ENCODE measurements around the gene NCAPH2. TPM values are rescaled to one million over a fixed set of nuclear protein-coding genes. Genes with fewer than 3 reads are reported as not detected.

NCAPH2 gene
- total and polyA plus RNA-seq, 2 of the 8 experiments (the other 6 are each of a cell fraction or from before 2014, with no cell fraction given) = 62.2 to 81.6 TPM

DNA sequence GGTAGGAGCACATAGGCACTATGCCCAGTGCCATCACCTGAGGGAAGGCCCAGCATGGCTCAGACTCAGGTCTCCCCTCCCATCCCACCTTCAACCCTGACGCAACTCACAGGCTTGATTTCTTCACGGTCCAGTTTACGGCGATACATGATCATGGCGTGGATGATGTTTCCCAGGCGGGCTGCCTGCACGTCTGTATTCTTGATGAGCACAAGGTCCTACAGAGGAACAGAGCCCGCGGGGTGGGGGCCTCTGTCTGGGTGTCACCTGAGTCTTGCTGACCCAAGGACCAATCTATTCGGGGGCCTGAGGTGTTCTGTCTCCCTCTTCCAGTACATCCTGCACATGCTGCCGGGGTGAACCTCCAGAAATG, 66.3 kb downstream of the NCAPH2 start:
- H4K91ac ChIP-seq (replicated peaks; ENCODE audit: insufficient read length, low read length) = no peak overlapping the region
- H4K20me1 ChIP-seq (replicated peaks in 1 of 2; ENCODE audit: control insufficient read depth in 1 of 2, insufficient read depth in 2 of 2, low read length in 2 of 2) = peaks cover 5 to 21% of the 10 kb centered on the region in 2 experiments
- CTCF ChIA-PET (ENCODE audit: partially characterized antibody) = interaction anchor here (0.6 to 8.1 kb wide), 13 partner anchors 10 to 128 kb away, joined by 3 to 84 read pairs (median 4); partner anchors contain the start of gene SYCE3
- no peaks in the 10 kb centered on the region for H3K79me2 ChIP-seq (ENCODE audit: control insufficient read depth in 1 of 2, insufficient read depth in 2 of 2, low read length in 2 of 2)
- H3K23me2 ChIP-seq (ENCODE audit: low read depth, low read length) = no peaks in the 10 kb centered on the region
- no peak overlapping the region for H4K5ac ChIP-seq (ENCODE audit: insufficient read length, low read depth, low read length)
- no peak overlapping the region for H2AFZ ChIP-seq (ENCODE audit: low read length)
- no peak overlapping the region for H2BK20ac ChIP-seq (ENCODE audit: low read length)
- POLR2A ChIA-PET (ENCODE audit: partially characterized antibody) = interaction anchor here (1.1 to 5.4 kb wide), 2 partner anchors 10 to 24 kb away, joined by 3 to 37 read pairs; partner anchors contain the start of gene SYCE3
- H4K8ac ChIP-seq (ENCODE audit: extremely low read depth, insufficient read depth, low read length) = no peak overlapping the region
- H3K4me2 ChIP-seq (ENCODE audit: insufficient read depth in 1 of 2, low read depth in 2 of 2, low read length in 2 of 2) = no peak overlapping the region
- no peaks in the 10 kb centered on the region for H3K27me3 ChIP-seq (replicated peaks in 1 of 4; ENCODE audit: control insufficient read depth in 3 of 4, extremely low read depth in 1 of 4, insufficient read depth in 3 of 4, low read length in 3 of 4)
- H3K79me1 ChIP-seq (ENCODE audit: low read depth, low read length) = no peaks in the 10 kb centered on the region
- H3K56ac ChIP-seq (replicated peaks; ENCODE audit: insufficient read length, low read depth, low read length) = no peak overlapping the region
- no peak overlapping the region for H2AK5ac ChIP-seq (ENCODE audit: low read depth, low read length)
- no peak overlapping the region for H2BK15ac ChIP-seq (ENCODE audit: low read length)
- H3K36me3 ChIP-seq (ENCODE audit: control insufficient read depth in 2 of 4, insufficient read depth in 4 of 4, low read length in 3 of 4) = peaks cover 10 to 30% (median 22%) of the 10 kb centered on the region in 4 experiments; a peak in 7 of 8 replicates
- 85% methylated on average over 11 of the region's 11 CpGs; no CpG with 5 or more reads in 1 of the 2 experiments for WGBS, 2 experiments (ENCODE audit: extremely low coverage in 1 of 2, insufficient coverage in 1 of 2, insufficient read length in 1 of 2, insufficient replicate concordance in 2 of 2, low coverage in 1 of 2, low lambda C conversion rate in 2 of 2, missing lambda C conversion rate in 1 of 2)
- H2BK12ac ChIP-seq (ENCODE audit: low read depth, low read length) = no peak overlapping the region
- H2BK5ac ChIP-seq (ENCODE audit: low read depth, low read length) = no peak overlapping the region
- no peaks in the 10 kb centered on the region for H3K9me3 ChIP-seq (ENCODE audit: insufficient read depth in 2 of 2, low read depth in 1 of 2, low read length in 1 of 2)
- TF ChIP-seq HDAC2 (IDR thresholded peaks at IDR 0.05; ENCODE audit: borderline replicate concordance in 1 of 2, low read depth in 2 of 2, low read length in 2 of 2) (no peak), TBP (IDR thresholded peaks at IDR 0.05; ENCODE audit: low read depth, low read length) (no peak), EZH2 (IDR thresholded peaks at IDR 0.05; ENCODE audit: low read depth, low read length, severe bottlenecking) (no peak), POU5F1 (IDR thresholded peaks at IDR 0.05; ENCODE audit: low read depth, low read length) (no peak), JUN (IDR thresholded peaks at IDR 0.05; ENCODE audit: low read depth, low read length) (no peak), RBBP5 (IDR thresholded peaks at IDR 0.05; ENCODE audit: borderline replicate concordance, low read depth, low read length) (no peak), EP300 (IDR thresholded peaks at IDR 0.05; ENCODE audit: borderline replicate concordance in 1 of 2, low read depth in 2 of 2, low read length in 2 of 2) (no peak), EGR1 (IDR thresholded peaks at IDR 0.05; ENCODE audit: borderline replicate concordance, low read depth, low read length) (no peak)
- H2BK120ac ChIP-seq (replicated peaks; ENCODE audit: low read depth, low read length) = no peak overlapping the region
- no peak overlapping the region for H3K14ac ChIP-seq (ENCODE audit: insufficient read length)
- no peak overlapping the region for H3K4ac ChIP-seq (replicated peaks; ENCODE audit: insufficient read length, low read depth, low read length)
- H3K4me3 ChIP-seq (ENCODE audit: extremely low read depth in 1 of 4, insufficient read depth in 2 of 4, low read depth in 3 of 4, low read length in 4 of 4) = no peak overlapping the region
- no peak overlapping the region for H3K27ac ChIP-seq (ENCODE audit: low read depth, low read length)
- no peak overlapping the region for H3K18ac ChIP-seq (ENCODE audit: extremely low read depth, low read length)
- no peaks in the 10 kb centered on the region for H3K4me1 ChIP-seq (replicated peaks in 1 of 4; ENCODE audit: control insufficient read depth in 3 of 4, insufficient read depth in 4 of 4, low read length in 3 of 4)
- H3K23ac ChIP-seq (ENCODE audit: insufficient read length) = no peak overlapping the region
- DNase-seq (ENCODE audit: low read depth in 1 of 2, low spot score in 2 of 2) (no peak), FAIRE-seq (no peak)
- no peak overlapping the region for H3K9ac ChIP-seq (replicated peaks in 1 of 4; ENCODE audit: extremely low read depth in 1 of 4, low read depth in 3 of 4, low read length in 3 of 4)

Data from H1 (cell line).